Epithelial cell of proximal tubule (primary cell): ENCODE data around the gene PCDH15. TPM values are rescaled to one million over a fixed set of nuclear protein-coding genes. Genes with fewer than 3 reads are reported as not detected.

Experiments
- DNase-seq: peaks from one replicate; pipeline ENCODE4 v3.0.0-alpha.2; 2011; ENCODE audit warnings: low read depth
- H3K4me3 ChIP-seq: 2 replicates; pipeline ENCODE4 v1.5.1; 2011; ENCODE audit warnings: low read depth, mild to moderate bottlenecking, low read length
- total RNA-seq: library from RNA; depleted of rRNA; stranded (reverse); fragments of >200 nt; gene quantifications from 2 replicates; pipeline ENCODE4 v1.2.3, GENCODE V29; 2015
- TF ChIP-seq, protein P1 (sequence below): conservative IDR thresholded peaks from 2 replicates; pipeline ENCODE4 v1.5.1; 2012; ENCODE audit warnings: low read depth, mild to moderate bottlenecking, low read length

PCDH15 gene
- total RNA-seq, 1 donor from 2014 or later, result not detected

DNA sequence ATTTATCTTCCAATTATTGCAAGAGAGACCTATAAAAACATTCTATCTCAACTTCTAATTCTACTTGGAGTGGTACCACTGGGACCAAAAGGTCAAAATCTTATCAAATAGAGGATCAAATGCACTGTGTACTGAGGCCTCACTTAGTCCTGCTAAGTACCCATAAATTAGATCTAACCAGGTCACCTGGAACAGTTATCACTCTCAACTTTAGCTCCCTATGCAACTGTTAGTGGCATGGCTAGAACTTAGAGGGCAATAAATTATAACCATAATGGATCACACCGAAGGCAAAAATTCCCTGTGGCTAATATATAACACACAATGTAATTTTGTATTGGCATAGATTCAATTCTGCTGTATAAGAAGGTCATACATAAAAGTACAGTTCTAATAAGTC, 428.9 kb downstream of the PCDH15 start:
- no peak overlapping the region for H3K4me3 ChIP-seq
- TF ChIP-seq, protein P1, sequence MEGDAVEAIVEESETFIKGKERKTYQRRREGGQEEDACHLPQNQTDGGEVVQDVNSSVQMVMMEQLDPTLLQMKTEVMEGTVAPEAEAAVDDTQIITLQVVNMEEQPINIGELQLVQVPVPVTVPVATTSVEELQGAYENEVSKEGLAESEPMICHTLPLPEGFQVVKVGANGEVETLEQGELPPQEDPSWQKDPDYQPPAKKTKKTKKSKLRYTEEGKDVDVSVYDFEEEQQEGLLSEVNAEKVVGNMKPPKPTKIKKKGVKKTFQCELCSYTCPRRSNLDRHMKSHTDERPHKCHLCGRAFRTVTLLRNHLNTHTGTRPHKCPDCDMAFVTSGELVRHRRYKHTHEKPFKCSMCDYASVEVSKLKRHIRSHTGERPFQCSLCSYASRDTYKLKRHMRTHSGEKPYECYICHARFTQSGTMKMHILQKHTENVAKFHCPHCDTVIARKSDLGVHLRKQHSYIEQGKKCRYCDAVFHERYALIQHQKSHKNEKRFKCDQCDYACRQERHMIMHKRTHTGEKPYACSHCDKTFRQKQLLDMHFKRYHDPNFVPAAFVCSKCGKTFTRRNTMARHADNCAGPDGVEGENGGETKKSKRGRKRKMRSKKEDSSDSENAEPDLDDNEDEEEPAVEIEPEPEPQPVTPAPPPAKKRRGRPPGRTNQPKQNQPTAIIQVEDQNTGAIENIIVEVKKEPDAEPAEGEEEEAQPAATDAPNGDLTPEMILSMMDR, result no peak
- DNase-seq, result no peak

DNA sequence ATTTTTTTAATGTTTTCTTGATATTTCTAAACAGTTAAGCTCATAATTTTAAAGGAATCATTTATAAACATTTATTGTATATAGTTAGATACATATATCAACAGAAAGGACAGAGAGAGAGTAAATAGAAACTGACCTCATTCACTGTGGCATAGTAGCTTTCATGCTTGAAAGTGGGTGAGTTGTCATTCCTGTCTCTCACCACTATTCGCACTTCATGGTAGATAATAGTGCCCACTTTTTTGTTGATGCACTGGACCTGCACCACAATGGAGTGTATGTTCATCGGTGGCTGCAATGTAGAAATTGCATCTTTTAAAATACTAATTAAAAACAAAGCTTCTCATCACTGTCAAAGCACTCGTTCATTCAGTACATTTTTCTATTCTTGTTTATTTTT, 432.0 kb downstream of the PCDH15 start:
- no peak for DNase-seq
- TF ChIP-seq, protein P1, result no peak

DNA sequence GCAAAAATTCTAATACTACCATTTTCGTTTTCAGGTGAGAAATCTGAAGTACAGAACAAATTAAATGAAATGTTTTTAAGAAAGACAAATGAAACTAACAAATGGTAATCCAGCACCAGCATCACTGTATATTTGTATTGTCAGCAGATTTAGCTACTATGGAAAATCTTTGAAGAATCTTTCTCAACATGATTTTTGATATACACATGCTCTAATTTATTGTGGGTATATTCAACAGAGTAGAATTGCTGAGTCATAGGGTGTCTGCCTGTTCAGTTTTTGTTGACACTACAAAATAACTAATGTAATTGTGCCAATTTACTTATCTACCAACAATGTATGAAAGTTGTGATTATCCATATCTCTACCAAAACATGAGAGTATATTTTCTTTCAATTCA, 437.6 kb downstream of the PCDH15 start:
- DNase-seq, result no peak
- H3K4me3 ChIP-seq, result no peak overlapping the region
- TF ChIP-seq, protein P1, result no peak

More for the DNA sequence above, 432.0 kb downstream of the PCDH15 start:
- H3K4me3 ChIP-seq, result no peak overlapping the region

DNA sequence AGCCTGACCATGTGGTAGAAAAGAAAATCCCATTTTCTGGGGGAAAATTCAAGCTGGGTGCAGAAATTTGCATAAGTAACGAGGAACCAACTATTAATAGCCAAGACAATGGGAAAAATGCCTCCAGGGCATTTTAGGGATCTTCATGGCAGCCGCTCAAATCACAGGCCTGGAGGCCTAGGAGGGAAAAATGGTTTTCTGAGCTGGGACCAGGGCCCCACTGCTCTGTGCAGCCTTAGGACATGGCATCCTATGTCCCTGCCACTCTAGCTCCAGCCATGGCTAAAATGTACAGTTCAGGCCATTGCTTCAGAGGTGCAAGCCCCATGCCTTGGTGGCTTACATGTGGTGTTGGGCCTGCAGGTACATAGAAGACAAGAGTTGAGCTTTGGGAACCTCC, 459.0 kb downstream of the PCDH15 start:
- TF ChIP-seq, protein P1, result no peak
- H3K4me3 ChIP-seq, result no peak overlapping the region
- no peak for DNase-seq

DNA sequence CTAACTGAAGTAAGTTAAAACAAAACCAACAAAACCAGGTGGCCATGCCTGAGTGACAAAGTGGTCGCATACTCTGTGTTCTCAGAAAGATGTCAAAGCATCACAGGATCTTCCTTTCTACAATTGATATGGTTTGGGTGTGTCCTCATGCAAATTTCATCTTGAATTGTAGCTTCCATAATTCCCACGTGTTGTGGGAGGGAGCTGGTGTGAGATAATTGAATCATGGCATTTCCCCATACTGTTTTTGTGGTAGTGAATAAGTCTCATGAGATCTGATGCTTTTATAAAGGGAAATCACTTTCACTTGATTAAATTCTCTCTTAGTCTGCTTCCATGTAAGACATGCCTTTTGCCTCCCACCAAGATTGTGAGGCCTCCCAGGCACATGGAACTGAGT, 465.7 kb downstream of the PCDH15 start:
- TF ChIP-seq, protein P1, result no peak

DNA sequence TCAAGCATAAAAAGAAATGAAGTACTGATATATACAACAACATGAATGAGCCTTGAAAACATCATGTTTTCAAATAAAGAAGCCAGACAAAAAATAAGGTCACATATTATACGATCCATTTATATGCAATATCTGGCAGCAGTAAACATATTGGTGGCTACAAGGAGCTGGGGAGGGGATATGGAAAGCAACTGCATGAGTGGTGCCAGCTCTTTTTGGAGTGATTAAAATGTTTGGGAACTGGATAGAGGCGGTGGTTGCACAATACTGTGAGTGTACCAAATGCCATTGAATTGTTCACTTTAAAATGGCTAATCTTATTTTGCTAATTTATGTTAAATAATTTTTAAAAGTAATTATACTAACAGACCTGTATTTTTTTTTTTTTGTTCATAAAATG, 481.7 kb downstream of the PCDH15 start:
- TF ChIP-seq, protein P1, result no peak
- H3K4me3 ChIP-seq, result no peak overlapping the region
- DNase-seq, result no peak

More for the DNA sequence above, 465.7 kb downstream of the PCDH15 start:
- H3K4me3 ChIP-seq, result no peak overlapping the region
- no peak for DNase-seq

DNA sequence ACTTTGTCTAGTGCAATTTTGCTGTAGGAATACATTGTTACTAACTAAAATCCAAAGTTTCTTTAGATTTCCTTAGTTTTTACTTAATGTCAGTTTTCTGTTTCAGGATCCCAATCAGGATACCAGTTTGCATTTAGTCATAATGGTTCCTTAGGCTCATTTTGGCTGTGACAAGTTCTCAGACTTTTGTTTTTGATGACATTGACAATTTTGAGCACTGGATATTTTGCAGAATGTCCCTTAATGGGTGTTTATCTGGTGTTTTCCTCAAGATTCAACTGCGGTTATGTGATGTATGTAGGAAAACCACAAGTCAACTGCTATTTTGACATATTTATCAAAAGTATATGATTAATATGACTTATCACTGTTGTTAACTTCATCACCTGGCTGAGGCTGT, 482.6 kb downstream of the PCDH15 start:
- H3K4me3 ChIP-seq, result no peak overlapping the region
- TF ChIP-seq, protein P1, result no peak
- DNase-seq, result no peak
